CD14-positive monocyte (primary cell): ENCODE measurements around the gene MORN1. TPM values are rescaled to one million over a fixed set of nuclear protein-coding genes. Genes with fewer than 3 reads are reported as not detected.

ENCODE experiments used
- DNase-seq, 3 donors: peaks; one replicate each; pipeline ENCODE4 v3.0.0-alpha.2; 2011 to 2022
- H2AFZ ChIP-seq: 2 replicates; pipeline ENCODE4 v1.6.0; 2012; ENCODE audit warnings: mild to moderate bottlenecking, low read depth, low read length, inconsistent platforms; ENCODE audit not compliant: insufficient read depth, poor library complexity, severe bottlenecking
- H3K27ac ChIP-seq, 2 donors: 1 replicate in 1 of 2; 2 replicates in 1 of 2; pipeline ENCODE4 v1.5.1; 2012 to 2013; ENCODE audit warnings: low read length in 2 of 2, control low read depth in 1 of 2, inconsistent platforms in 1 of 2, low read depth in 1 of 2, mild to moderate bottlenecking in 1 of 2
- H3K27me3 ChIP-seq, 2 donors: one replicate each; pipeline versions ENCODE4 v1.6.0 to v1.6.1; 2011 to 2013; ENCODE audit warnings: low read length in 2 of 2; ENCODE audit not compliant: control insufficient read depth in 2 of 2, insufficient read depth in 2 of 2
- H3K36me3 ChIP-seq, 2 donors: replicated peaks in 1 of 2; 1 replicate in 1 of 2; 2 replicates in 1 of 2; pipeline versions ENCODE4 v1.5.1 to v1.6.1; 2012 to 2013; ENCODE audit warnings: low read length in 2 of 2, control low read depth in 1 of 2, inconsistent platforms in 1 of 2, mild to moderate bottlenecking in 1 of 2; ENCODE audit not compliant: insufficient read depth in 2 of 2, control insufficient read depth in 1 of 2
- H3K4me1 ChIP-seq, 2 donors: 1 replicate in 1 of 2; 2 replicates in 1 of 2; pipeline versions ENCODE4 v1.5.1 to v1.6.1; 2012 to 2013; ENCODE audit warnings: low read length in 2 of 2, control low read depth in 1 of 2, inconsistent platforms in 1 of 2, mild to moderate bottlenecking in 1 of 2, moderate library complexity in 1 of 2; ENCODE audit not compliant: insufficient read depth in 2 of 2, control insufficient read depth in 1 of 2
- H3K4me2 ChIP-seq: replicated peaks from 2 replicates; pipeline ENCODE3; 2012; ENCODE audit warnings: low read length, moderate library complexity, mild to moderate bottlenecking; ENCODE audit not compliant: poor library complexity, severe bottlenecking; ENCODE audit errors: extremely low read depth
- H3K4me3 ChIP-seq, 3 experiments: fragments of 200-600 bp in 1 of 3; sonication (generic) in 1 of 3; replicated peaks in 1 of 3; 1 replicate in 2 of 3; 2 replicates in 1 of 3; pipeline ENCODE4 v1.5.1; 2011 to 2013; ENCODE audit warnings: low read length in 3 of 3, mild to moderate bottlenecking in 3 of 3, control low read depth in 2 of 3, low read depth in 2 of 3, inconsistent platforms in 1 of 3, moderate library complexity in 1 of 3
- H3K79me2 ChIP-seq: 2 replicates; pipeline ENCODE4 v1.6.0; 2012; ENCODE audit warnings: mild to moderate bottlenecking, control low read depth, inconsistent platforms, low read length, moderate library complexity; ENCODE audit not compliant: insufficient read depth
- H3K9ac ChIP-seq: 2 replicates; pipeline ENCODE4 v1.6.0; 2017; ENCODE audit warnings: low read length, mild to moderate bottlenecking; ENCODE audit not compliant: insufficient read depth, poor library complexity, severe bottlenecking
- H3K9me3 ChIP-seq, 2 donors: replicated peaks in 1 of 2; 1 replicate in 1 of 2; 2 replicates in 1 of 2; pipeline versions ENCODE4 v1.5.1 to v1.6.1; 2012 to 2013; ENCODE audit warnings: low read length in 2 of 2, control low read depth in 1 of 2; ENCODE audit not compliant: control insufficient read depth in 1 of 2, insufficient read depth in 1 of 2
- H4K20me1 ChIP-seq: 2 replicates; pipeline ENCODE4 v1.6.0; 2012; ENCODE audit warnings: mild to moderate bottlenecking, low read length, control low read depth, moderate library complexity; ENCODE audit not compliant: insufficient read depth
- H3K27ac Mint-ChIP-seq, 7 donors: one replicate each; pipeline ENCODE4 v1.8.0; 2020; ENCODE audit warnings: mild to moderate bottlenecking in 7 of 7, mixed read lengths in 7 of 7, moderate library complexity in 6 of 7, inconsistent platforms in 2 of 7
- H3K27me3 Mint-ChIP-seq, 3 donors: one replicate each; pipeline ENCODE4 v1.8.0; 2021 to 2022; ENCODE audit warnings: low read depth in 3 of 3, mild to moderate bottlenecking in 3 of 3, mixed read lengths in 3 of 3, moderate library complexity in 3 of 3, inconsistent platforms in 1 of 3
- H3K36me3 Mint-ChIP-seq, 2 donors: one replicate each; pipeline ENCODE4 v1.8.0; 2020; ENCODE audit warnings: mixed read lengths in 2 of 2, inconsistent platforms in 1 of 2, mild to moderate bottlenecking in 1 of 2
- H3K4me1 Mint-ChIP-seq: one replicate; pipeline ENCODE4 v1.8.0; 2020; ENCODE audit warnings: mild to moderate bottlenecking, mixed read lengths
- H3K4me3 Mint-ChIP-seq, 2 donors: one replicate each; pipeline ENCODE4 v1.8.0; 2020; ENCODE audit warnings: mild to moderate bottlenecking in 2 of 2, mixed read lengths in 2 of 2, moderate library complexity in 1 of 2
- H3K9me3 Mint-ChIP-seq, 7 donors: one replicate each; pipeline ENCODE4 v1.8.0; 2020 to 2022; ENCODE audit warnings: mixed read lengths in 7 of 7, mild to moderate bottlenecking in 6 of 7, moderate library complexity in 6 of 7, inconsistent platforms in 2 of 7
- CTCF ChIP-seq: fragments of 200-600 bp; IDR thresholded peaks from one replicate; pipeline ENCODE4 v1.8.0; 2022; ENCODE audit warnings: antibody characterized with exemption, mild to moderate bottlenecking
- WGBS: methylation state at CpG from one replicate; pipeline ENCODE4 v1.1.5; 2013; ENCODE audit warnings: missing lambda C conversion rate; ENCODE audit not compliant: insufficient coverage; 5-methylcytosine and 5-hydroxymethylcytosine counted together
- intact Hi-C, 2 donors: fragments of 100-400 bp; cut with micrococcal nuclease; formaldehyde crosslinking; loops; one replicate each; pipeline versions ENCODE4 v1.15.0 to v1.15.1; 2023
- polyA plus RNA-seq, 3 donors: library from polyadenylated mRNA; depleted of rRNA in 1 of 3; unstranded in 2 of 3; stranded (reverse) in 1 of 3; fragments of 300-500 nt in 2 of 3; fragments of >200 nt in 1 of 3; fragmentation: Illumina TruSeq in 2 of 3; gene quantifications; 1 replicate in 2 of 3; 2 replicates in 1 of 3; pipeline ENCODE4 v1.2.3, GENCODE V29; 2012 to 2021

MORN1 gene
- polyA plus RNA-seq, 3 donors, result 1.5 to 3.0 (median 1.7) TPM

- Histone ChIP-seq H3K4me1 (no peaks in the 10 kb centered on the region), H3K4me2 (no peak overlapping the region), H3K9me3 (no peaks in the 10 kb centered on the region), H3K27ac (no peak overlapping the region), H3K4me3 (no peak overlapping the region), H4K20me1 (no peaks in the 10 kb centered on the region), H3K36me3 (no peaks in the 10 kb centered on the region), H3K9ac (no peak overlapping the region), H3K27me3 (no peaks in the 10 kb centered on the region), H2AFZ (no peak overlapping the region), H3K79me2 (no peaks in the 10 kb centered on the region)
- no peak for DNase-seq
- Mint-ChIP-seq H3K27me3 (peaks cover 2 to 6% (median 5%) of the 10 kb centered on the region in 3 donors), H3K4me3 (no peak overlapping the region), H3K36me3 (no peaks in the 10 kb centered on the region), H3K4me1 (no peaks in the 10 kb centered on the region), H3K9me3 (peaks cover 0 to 2% (median 0%) of the 10 kb centered on the region in 7 donors), H3K27ac (peak overlapping the region in 2 of 7 donors; percentile 35 to 37)
- 97% methylated on average over 8 of the region's 8 CpGs for WGBS
- intact Hi-C loops, result no loop called here
- no peak for TF ChIP-seq CTCF
Observed at GRCh38 chr1:2351723-2352122, 39.6 kb downstream of the MORN1 start.

- no peak for TF ChIP-seq CTCF
- Histone ChIP-seq H3K9me3 (no peaks in the 10 kb centered on the region), H3K4me1 (no peaks in the 10 kb centered on the region), H3K79me2 (no peaks in the 10 kb centered on the region), H3K36me3 (no peaks in the 10 kb centered on the region), H3K4me3 (no peak overlapping the region), H2AFZ (no peak overlapping the region), H3K9ac (no peak overlapping the region), H3K27ac (no peak overlapping the region), H3K27me3 (no peaks in the 10 kb centered on the region), H3K4me2 (no peak overlapping the region), H4K20me1 (no peaks in the 10 kb centered on the region)
- Mint-ChIP-seq H3K27ac (peak overlapping the region in 1 of 7 donors; percentile 35), H3K27me3 (peaks cover 2 to 7% (median 5%) of the 10 kb centered on the region in 3 donors), H3K4me1 (no peaks in the 10 kb centered on the region), H3K9me3 (peaks cover 0 to 2% (median 0%) of the 10 kb centered on the region in 7 donors), H3K36me3 (no peaks in the 10 kb centered on the region), H3K4me3 (no peak overlapping the region)
- no peak for DNase-seq
- intact Hi-C loops, result no loop called here
- WGBS, result 91% methylated on average over 23 of the region's 31 CpGs
Observed at GRCh38 chr1:2350911-2351655, 40.3 kb downstream of the MORN1 start.
